Duodenal mucosa (tissue), 2 donors: ENCODE data around the gene EML3.

Experiments
- H3K27ac ChIP-seq: one replicate; pipeline ENCODE4 v1.7.0; 2013; ENCODE audit warnings: low read depth, low read length
- H3K27me3 ChIP-seq, 2 donors: one replicate each; pipeline ENCODE4 v1.7.0; 2013; ENCODE audit warnings: low read length in 2 of 2, control low read depth in 1 of 2; ENCODE audit not compliant: insufficient read depth in 2 of 2, control insufficient read depth in 1 of 2
- H3K36me3 ChIP-seq, 2 donors: one replicate each; pipeline ENCODE4 v1.7.0; 2013; ENCODE audit warnings: low read length in 2 of 2, control low read depth in 1 of 2; ENCODE audit not compliant: insufficient read depth in 2 of 2, control insufficient read depth in 1 of 2
- H3K4me1 ChIP-seq, 2 donors: one replicate each; pipeline ENCODE4 v1.7.0; 2013; ENCODE audit warnings: low read length in 2 of 2, control low read depth in 1 of 2; ENCODE audit not compliant: insufficient read depth in 2 of 2, control insufficient read depth in 1 of 2
- H3K4me3 ChIP-seq, 2 donors: one replicate each; pipeline ENCODE4 v1.7.0; 2013; ENCODE audit warnings: low read length in 2 of 2, low read depth in 1 of 2
- H3K9ac ChIP-seq, 2 donors: one replicate each; pipeline ENCODE4 v1.7.0; 2013; ENCODE audit warnings: low read length in 2 of 2, low read depth in 1 of 2
- H3K9me3 ChIP-seq, 2 donors: one replicate each; pipeline ENCODE4 v1.7.0; 2013; ENCODE audit warnings: low read length in 2 of 2, control low read depth in 1 of 2; ENCODE audit not compliant: control insufficient read depth in 1 of 2

Gene EML3

DNA sequence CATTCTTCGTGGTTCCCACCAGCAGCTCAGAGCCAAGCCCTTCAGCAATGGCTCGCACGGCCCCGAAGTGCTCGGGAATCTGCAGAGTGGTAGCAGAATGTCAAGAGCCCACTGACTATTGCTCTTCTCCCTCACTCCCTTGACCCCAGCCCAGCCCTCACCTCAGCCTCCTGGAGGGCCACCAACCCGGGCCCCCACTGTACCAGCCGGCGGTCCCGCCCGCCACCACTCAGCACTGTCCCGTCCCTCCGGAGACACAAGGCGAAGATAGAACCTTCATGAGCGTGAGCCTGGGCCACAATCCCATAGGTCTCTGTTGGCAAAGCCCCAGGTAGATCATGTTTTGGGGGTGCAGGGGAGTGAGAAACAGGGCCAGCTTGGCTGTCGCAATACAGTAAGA lies 6.7 kb downstream of the EML3 start:
- Histone ChIP-seq H3K4me3 (no peak overlapping the region), H3K9me3 (no peaks in the 10 kb centered on the region), H3K27ac (no peak overlapping the region), H3K9ac (no peak overlapping the region), H3K36me3 (peaks cover 10 to 25% of the 10 kb centered on the region in 2 donors), H3K27me3 (no peaks in the 10 kb centered on the region), H3K4me1 (peaks cover 8 to 13% of the 10 kb centered on the region in 2 donors)

GRCh38 chr11:62605467-62605866 lies 7.1 kb downstream of the EML3 start:
- Histone ChIP-seq H3K4me1 (peaks cover 7 to 15% of the 10 kb centered on the region in 2 donors), H3K9me3 (no peaks in the 10 kb centered on the region), H3K36me3 (peaks cover 10 to 24% of the 10 kb centered on the region in 2 donors), H3K4me3 (no peak overlapping the region), H3K27me3 (no peaks in the 10 kb centered on the region), H3K27ac (no peak overlapping the region), H3K9ac (no peak overlapping the region)

- no peaks in the 10 kb centered on the region for H3K27me3 ChIP-seq
- H3K4me1 ChIP-seq, result peaks cover 13 to 23% of the 10 kb centered on the region in 2 donors
- H3K36me3 ChIP-seq, result peaks cover 10 to 22% of the 10 kb centered on the region in 2 donors
- H3K4me3 ChIP-seq, result no peak overlapping the region
- H3K27ac ChIP-seq, result no peak overlapping the region
- H3K9me3 ChIP-seq, result no peaks in the 10 kb centered on the region
- H3K9ac ChIP-seq, result no peak overlapping the region
Measured at GRCh38 chr11:62604460-62605120, 8.0 kb downstream of the EML3 start.

DNA sequence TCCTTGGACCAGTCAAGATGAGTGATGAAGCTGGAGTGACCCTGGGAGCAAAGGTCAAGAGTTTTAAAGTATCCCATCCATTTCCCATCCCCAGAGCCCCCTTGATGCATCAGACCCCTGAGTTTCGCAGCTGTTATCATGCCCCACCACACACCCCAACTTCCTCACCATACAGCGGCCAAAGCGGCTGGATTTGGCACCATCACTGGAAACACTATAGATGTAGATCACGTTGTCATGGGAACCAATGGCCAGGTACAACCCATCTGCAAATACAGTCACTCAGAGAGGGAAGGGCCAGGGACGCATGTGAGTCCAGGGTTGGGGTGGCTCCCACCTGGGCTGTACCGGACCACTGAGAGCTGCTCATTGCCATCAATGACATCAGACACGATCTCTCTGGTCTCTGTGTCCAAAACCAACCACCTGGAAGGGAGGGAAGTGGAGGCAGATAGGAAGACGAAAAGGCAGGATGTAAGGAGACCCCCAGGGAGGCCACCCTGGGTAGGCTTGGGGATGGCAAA lies 8.7 kb downstream of the EML3 start:
- Histone ChIP-seq H3K27ac (no peak overlapping the region), H3K4me1 (peaks cover 20 to 24% of the 10 kb centered on the region in 2 donors), H3K4me3 (no peak overlapping the region), H3K36me3 (peaks cover 10 to 18% of the 10 kb centered on the region in 2 donors), H3K27me3 (no peaks in the 10 kb centered on the region), H3K9me3 (no peaks in the 10 kb centered on the region), H3K9ac (no peak overlapping the region)

DNA sequence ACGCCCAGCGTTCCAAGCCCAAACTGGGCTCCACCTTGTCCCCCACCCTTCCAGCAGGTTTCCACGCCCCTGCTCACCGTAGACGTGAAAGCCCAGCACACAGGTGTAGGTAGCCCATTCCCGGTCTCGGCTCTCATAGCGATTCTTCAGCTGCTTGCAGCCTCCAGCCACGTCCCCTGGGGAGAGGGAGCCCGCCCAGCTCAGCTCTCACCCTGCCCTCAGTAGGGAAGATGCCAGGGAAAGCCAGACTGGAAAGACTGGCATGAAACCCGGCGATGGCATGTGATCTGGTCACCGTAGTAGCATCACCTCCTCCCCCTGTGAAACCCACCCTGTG lies 9.5 kb downstream of the EML3 start:
- H3K4me1 ChIP-seq, result peaks cover 23 to 24% of the 10 kb centered on the region in 2 donors
- H3K27ac ChIP-seq, result no peak overlapping the region
- peak overlapping the region; percentile 63 to 89 for H3K9ac ChIP-seq
- H3K9me3 ChIP-seq, result no peaks in the 10 kb centered on the region
- peak overlapping the region; percentile 87 to 91 for H3K4me3 ChIP-seq
- H3K27me3 ChIP-seq, result no peaks in the 10 kb centered on the region
- H3K36me3 ChIP-seq, result peaks cover 8 to 16% of the 10 kb centered on the region in 2 donors

DNA sequence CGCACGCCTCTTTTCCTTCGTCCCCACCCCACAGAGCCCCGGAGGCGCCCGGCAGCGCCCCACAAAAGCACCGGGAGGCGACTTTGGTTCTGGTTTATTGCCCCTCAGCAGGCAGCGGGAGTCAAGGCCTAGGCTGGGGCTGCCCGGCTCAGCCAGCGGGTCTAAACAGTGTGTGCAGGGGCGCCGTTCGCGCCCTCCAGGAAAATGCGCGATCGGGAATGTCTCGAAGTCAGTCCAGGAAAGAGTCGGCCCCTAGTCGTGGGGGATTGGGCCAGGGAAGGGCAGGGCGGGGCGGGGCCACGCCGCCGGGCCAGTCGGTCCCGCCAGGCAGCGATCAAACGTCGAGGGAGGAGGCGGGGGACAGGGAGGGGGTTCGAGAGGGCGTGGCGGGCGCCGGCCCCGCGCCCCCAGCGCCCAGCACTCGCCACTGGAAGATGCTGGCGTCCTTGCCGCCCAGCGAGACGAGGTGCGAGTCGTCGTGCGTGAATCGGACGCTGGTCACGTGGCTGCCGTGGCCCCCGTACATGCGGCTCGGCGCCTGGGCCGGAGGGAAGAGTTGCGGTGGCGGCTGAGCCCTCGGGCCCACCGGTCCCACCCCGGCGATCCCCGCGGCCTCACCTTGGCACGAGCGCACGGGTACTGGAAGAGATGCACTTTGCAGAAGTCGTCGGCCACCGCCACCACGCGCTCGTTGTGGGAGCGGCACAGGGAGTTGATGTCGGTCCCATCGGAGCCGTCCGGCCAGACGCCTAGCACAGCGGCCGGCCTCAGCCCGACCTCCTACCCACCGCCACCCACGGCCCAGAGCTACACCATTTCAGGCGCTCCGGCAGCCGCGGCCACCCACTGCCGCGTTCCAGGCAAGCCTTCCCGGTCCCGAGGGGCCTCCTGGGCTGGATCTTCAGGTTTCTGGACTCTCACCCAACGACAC lies 10.2 kb downstream of the EML3 start:
- Histone ChIP-seq H3K4me1 (peaks cover 23 to 24% of the 10 kb centered on the region in 2 donors), H3K9me3 (no peaks in the 10 kb centered on the region), H3K9ac (peak overlapping the region; percentile 63 to 89), H3K36me3 (peaks cover 14 to 22% of the 10 kb centered on the region in 2 donors), H3K27ac (peak overlapping the region; percentile 77), H3K27me3 (no peaks in the 10 kb centered on the region), H3K4me3 (peak overlapping the region; percentile 87 to 91)

- Histone ChIP-seq H3K4me1 (peaks cover 23 to 24% of the 10 kb centered on the region in 2 donors), H3K4me3 (peak within 1 kb of the TSS; percentile 87 to 91), H3K36me3 (peaks cover 18 to 30% of the 10 kb centered on the region in 2 donors)
Measured at GRCh38 chr11:62601372-62602140, 11.0 kb downstream of the EML3 start, which contains the start of gene MTA2. TSS of gene MTA2 (minus strand) at chr11:62601865. CDS start at chr11:62601450, 415 bp downstream.

DNA sequence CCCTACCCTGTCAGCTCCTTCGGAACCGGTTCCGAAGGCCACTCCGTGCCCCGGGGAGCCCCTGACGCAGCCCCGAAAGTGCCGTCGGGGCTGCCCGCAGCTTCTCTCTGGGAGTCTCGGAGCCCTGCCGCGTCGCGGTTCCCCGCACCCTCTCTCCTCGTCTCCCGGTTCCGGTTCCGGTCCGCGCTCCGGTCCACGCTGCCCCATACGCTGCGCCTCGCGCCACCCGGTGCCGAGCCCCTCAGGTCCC lies 11.5 kb downstream of the EML3 start:
- Histone ChIP-seq H3K4me3 (peak overlapping the region; percentile 87 to 91), H3K36me3 (peaks cover 23 to 35% of the 10 kb centered on the region in 2 donors), H3K4me1 (peaks cover 23 to 24% of the 10 kb centered on the region in 2 donors), H3K27me3 (no peaks in the 10 kb centered on the region), H3K9ac (peak overlapping the region; percentile 89 to 93), H3K9me3 (no peaks in the 10 kb centered on the region), H3K27ac (peak overlapping the region; percentile 92)

More at GRCh38 chr11:62601372-62602140, 11.0 kb downstream of the EML3 start, which contains the start of gene MTA2:
- peak within 1 kb of the TSS; percentile 89 to 93 for H3K9ac ChIP-seq
- H3K27me3 ChIP-seq, result no peaks in the 10 kb centered on the region
- H3K9me3 ChIP-seq, result no peaks in the 10 kb centered on the region
- peak within 1 kb of the TSS; percentile 92 for H3K27ac ChIP-seq

DNA sequence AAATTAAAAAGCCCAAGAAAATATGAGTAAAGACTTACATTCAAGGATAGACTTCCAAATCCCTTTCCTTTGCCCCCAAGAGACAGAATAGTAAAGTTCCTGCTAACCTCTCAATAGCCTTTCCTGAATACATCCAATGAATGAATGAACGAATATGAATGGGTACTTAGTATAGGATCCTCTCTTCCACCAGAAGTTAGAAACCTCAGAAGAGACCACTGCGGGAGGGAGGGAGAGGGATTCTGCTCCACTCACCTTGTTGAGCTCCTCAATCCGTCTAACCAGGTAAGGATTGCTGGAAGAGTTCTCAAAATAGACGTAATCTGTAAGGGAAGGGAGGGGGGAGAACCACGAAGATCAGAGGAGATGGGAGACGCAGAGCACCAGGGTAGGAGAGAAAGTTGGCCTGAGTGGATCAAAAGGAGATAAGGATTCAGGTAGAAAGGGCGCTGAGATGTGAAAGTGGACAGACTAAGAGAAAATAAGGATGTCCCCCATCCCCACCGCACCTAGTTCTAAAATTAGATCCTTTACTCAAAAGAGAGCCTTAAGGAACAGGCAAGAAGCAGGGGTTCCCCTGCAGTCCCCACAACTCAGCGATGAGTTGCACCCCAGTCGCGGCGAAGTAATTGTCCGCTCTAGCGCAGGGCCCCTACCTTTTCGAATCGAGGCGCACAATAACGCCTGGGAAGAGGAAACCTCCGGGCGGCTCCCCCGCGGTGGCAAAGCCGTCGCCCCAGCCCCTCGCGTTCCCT lies 12.0 kb downstream of the EML3 start:
- peak overlapping the region; percentile 87 to 91 for H3K4me3 ChIP-seq
- no peaks in the 10 kb centered on the region for H3K27me3 ChIP-seq
- H3K36me3 ChIP-seq, result peaks cover 27 to 37% of the 10 kb centered on the region in 2 donors
- peaks cover 23 to 24% of the 10 kb centered on the region in 2 donors for H3K4me1 ChIP-seq
- no peaks in the 10 kb centered on the region for H3K9me3 ChIP-seq
- H3K27ac ChIP-seq, result peak overlapping the region; percentile 92
- peak overlapping the region; percentile 89 to 93 for H3K9ac ChIP-seq
